ENCODE measurements around the gene DCTN2.
"Not testable (repeated sequence)": the region's sequence is repeated elsewhere in the genome, so short reads cannot be mapped to it uniquely, and the experiment has no call there.

DCTN2 gene

GRCh38 chr12:57528831-57529555 lies 18.0 kb downstream of the DCTN2 start:
- DNase-seq (ENCODE audit: low read depth in 2 of 2): no peak

- no peak for DNase-seq (ENCODE audit: low read depth in 2 of 2)
These were observed 18.8 kb downstream of the DCTN2 start for GRCh38 chr12:57528176-57528575.

DNA sequence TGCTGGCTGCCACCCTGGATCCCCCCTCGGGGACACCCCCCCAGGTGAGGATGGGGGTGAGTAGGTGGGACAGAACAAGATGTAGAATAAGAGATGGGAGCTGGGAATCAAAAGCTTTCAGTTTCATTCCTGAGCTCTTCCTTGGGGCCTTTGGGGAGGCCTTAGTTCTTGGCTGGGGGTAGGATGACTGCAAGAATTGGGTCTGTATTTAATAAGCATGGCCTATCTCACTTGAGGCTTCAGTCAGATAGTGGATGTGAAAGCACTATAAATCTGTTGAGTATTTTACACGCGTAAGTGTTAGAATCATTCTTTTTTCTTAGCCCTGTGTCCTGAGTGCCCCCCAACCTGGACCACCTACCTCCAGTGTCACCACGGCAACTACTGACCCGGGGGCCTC lies 19.8 kb downstream of the DCTN2 start:
- no peak for DNase-seq (ENCODE audit: low read depth in 2 of 2)

- DNase-seq (ENCODE audit: low read depth in 2 of 2): no peak
These were observed 20.4 kb downstream of the DCTN2 start for GRCh38 chr12:57526477-57527126.

GRCh38 chr12:57525615-57526383 lies 21.2 kb downstream of the DCTN2 start:
- no peak for DNase-seq (ENCODE audit: low read depth in 2 of 2)

- no peak for DNase-seq (ENCODE audit: low read depth in 2 of 2)
These were observed 22.0 kb downstream of the DCTN2 start for GRCh38 chr12:57524814-57525614.

DNA sequence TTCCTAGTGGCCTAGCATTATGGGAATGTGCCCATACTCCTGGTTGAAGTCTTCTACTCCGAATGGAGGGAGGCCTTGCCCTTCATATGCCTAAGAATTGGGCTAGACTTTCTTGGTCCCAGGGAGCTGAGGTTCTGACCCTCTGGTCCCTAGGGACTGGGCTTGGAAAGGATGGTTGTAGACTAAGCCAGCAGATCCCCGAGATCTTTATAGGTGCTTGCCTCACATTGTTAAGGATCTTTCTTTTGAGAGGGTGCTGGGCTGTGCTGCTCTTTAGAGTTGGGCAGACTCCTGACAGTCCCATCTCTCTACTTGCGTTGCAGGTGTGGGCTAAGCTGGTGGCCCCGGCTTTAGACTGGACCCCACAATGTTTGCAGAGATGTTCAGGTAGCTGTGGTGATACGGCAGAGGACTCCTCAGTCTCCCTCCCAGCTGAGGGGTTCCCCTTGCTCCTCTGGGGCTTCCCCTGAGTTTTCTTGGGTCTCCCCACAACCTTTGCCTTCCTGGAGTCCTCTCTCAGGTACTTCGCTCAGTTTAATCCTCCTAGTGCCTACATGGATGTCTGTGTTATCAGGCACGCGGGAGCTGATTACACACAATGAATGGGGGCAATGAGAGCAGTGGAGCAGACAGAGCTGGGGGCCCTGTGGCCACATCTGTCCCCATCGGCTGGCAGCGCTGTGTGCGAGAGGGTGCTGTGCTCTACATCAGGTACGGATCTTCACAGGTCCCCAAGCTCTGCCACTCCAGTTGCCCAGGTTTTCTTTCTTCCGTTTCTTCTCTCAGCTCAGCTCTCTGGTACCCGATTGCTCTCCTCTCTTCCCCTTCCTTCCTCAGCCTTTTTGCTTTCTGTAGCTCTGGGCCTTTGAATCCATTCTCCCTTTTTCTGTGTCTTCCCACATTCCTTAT lies 23.0 kb downstream of the DCTN2 start:
- no peak for DNase-seq (ENCODE audit: low read depth in 2 of 2)

- no peak for DNase-seq (ENCODE audit: low read depth in 2 of 2)
These were observed 23.9 kb downstream of the DCTN2 start for GRCh38 chr12:57522887-57523705.

DNA sequence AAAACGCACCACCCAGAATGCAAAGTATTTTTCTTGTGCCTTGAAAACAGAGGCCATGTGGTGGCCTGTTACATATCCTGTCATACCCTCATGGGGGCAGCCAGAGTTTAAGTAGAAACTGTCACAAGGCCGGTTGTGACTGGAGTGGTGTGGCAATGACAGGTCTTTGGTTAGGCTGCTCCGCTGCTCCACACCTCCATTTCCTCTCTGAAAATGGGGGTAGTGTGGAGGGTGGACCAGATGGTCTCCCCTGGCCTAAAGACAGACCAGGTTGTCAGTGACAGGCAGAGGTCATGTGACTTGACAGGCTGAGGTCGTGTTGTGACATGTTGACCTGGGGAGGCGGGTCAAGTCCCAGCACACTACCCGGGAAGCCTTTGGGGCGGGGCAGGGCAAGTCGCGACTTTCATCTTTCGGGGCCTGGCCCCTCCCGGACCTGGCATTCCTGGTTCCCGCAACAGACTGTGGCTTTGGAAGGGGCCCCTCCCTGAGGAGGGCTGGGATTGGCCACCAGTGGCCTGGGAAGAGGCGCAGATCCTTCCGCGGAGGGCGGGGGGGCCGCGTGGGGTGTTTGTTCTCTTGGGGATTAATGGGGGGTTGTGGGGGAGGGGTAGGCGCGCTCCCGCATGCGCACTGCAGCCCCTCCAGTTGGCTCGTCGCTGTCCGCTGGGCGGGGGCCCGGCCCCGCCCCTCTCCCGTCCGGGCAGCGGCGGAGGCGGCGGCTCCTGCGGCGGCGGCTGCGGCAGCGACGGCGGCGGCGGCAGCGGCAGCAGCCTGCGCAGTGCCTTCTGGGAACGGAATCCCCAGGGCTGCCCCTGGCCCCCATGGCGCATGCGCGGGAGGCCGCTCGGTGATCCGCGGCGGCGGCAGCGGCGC lies 24.7 kb downstream of the DCTN2 start, which contains the start of gene MBD6:
MBD6 (plus strand) TSS at position 814 of the 876 bp plus-strand sequence. CDS start 1,480 bp downstream, outside the sequence.
- DNase-seq (ENCODE audit: low read depth in 2 of 2): peak; percentile 83 to 84

GRCh38 chr12:57521525-57522010 lies 25.4 kb downstream of the DCTN2 start:
- no peak for DNase-seq (ENCODE audit: low read depth in 2 of 2)

- peak; percentile 99 to 100 for DNase-seq (ENCODE audit: low read depth in 2 of 2)
These were observed 26.8 kb downstream of the DCTN2 start, which contains the start of gene DDIT3 for GRCh38 chr12:57520053-57520818. Gene DDIT3, minus strand, starts transcription at chr12:57520514. Its CDS starts 3,108 bp downstream, at chr12:57517406.

DNA sequence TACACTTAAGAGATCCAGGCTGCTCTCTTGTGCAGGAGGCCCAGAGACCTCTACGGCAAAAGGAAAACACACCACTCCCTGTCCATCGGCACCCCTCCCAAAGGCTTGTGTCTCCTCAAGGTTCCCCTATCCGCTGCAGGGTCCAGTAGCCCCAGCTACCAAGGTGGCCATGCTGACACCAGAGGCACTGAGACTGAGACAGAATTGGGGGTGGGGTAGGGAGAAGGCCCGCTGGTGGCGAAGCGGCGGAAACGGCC lies 27.3 kb downstream of the DCTN2 start:
- no peak for DNase-seq (ENCODE audit: low read depth in 2 of 2)

GRCh38 chr12:57518920-57519795 lies 27.8 kb downstream of the DCTN2 start:
- no peak for DNase-seq (ENCODE audit: low read depth in 2 of 2)

DNA sequence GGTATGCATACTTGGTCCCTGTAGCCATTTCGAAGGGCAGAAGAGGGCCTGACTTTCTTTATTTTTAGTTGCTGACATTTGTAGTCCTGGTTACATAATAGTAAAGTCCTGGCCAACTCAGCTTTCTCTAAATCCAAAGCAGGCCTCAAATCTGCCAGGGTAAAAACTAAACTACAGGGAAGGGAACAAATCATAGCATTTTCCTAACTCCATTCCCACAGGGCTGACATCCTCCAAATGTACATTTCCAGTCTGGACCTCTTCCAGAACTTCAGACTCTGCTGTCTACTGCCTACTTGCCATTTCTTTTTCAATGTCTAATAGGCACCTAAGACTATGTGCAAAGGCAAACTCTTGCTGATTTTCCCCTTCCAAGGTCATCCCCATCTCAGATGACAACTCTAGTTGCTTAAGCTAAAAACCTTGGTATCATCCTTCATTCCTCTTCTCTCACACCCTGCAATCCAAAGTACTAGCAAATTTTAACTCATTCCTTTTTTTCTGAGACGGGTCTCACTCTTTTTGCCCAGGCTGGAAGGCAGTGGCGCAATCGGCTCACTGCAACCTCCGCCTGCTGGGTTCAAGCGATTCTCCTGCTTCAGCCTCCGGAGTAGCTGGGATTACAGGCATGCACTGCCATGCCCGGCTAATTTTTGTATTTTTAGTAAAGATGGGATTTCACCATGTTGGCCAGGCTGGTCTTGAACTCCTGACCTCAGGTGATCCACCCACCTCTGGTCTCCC lies 28.6 kb downstream of the DCTN2 start:
- DNase-seq (ENCODE audit: low read depth in 2 of 2): no peak

DNA sequence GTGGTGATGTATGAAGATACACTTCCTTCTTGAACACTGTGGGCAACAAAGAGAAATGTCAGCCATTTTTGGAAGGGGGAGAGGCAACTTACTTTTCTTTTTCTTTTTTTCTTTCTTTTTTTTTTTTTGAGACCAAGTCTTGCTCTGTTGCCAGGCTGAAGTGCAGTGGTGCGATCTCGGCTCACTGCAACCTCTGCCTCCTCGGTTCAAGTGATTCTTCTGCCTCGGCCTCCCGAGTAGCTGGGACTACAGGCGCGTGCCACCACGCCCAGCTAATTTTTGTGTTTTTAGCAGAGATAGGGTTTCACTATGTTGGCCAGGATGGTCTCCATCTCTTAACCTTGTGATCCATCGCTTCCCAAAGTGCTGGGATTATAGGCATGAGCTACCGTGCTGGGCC lies 29.3 kb downstream of the DCTN2 start:
- DNase-seq (ENCODE audit: low read depth in 2 of 2): not testable (repeated sequence)

DNA sequence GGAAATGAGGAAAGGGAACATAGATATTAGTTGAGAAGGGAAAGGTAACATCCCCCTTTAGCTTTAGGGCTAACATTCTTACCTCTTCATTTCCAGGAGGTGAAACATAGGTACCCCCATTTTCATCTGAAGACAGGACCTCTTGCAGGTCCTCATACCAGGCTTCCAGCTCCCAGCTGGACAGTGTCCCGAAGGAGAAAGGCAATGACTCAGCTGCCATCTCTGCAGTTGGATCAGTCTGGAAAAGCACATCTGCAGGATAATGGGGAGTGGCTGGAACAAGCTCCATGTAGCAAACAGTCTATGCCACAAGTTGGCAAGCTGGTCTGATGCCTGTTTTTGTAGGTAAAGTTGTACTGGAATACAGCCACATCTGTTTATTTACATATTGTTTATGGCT lies 29.8 kb downstream of the DCTN2 start:
- DNase-seq (ENCODE audit: low read depth in 2 of 2): no peak
